ENCODE measurements around the gene TELO2. TPM values are rescaled to one million over a fixed set of nuclear protein-coding genes. Genes with fewer than 3 reads are reported as not detected.

The TELO2 gene
- total RNA-seq, 1 experiment from 2014 or later: 85.4 TPM

DNA sequence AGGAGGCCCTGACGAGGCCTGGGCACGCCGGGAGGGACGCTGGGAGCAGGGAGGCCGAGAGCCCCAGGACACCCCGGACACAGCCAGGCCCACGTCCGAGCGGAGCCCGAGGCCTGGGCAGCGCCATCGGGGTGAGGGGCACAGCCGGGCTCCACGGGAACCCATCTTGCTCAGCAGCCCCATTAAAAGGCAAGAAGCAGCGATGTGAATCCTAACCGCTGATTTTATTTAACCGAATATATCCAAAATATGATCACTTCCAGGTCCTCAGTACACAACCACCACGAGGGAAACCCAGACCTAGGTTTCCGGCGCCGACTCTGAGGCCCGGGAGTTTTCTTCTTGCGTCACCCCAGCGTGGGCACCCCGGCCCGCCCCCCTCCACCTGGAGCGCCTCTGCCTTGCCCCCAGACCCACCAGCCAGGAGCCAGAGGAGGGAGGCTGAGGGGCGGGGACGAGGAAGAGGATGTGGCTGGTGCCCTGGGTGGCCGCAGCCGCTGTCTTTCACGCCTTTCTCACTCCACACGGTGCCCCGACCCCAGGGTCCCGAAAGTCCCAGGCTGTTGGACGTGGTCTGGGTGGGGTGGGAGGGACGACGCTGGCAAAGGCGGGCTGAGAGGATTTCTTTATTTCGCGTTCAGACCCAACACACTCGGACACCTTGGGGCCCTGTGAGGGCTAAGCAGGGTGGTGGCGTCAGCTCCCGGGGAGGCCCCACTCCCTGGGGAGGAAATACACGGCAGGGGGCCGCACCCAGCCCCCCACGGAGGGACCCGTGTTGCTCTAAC lies 48.2 kb upstream of the TELO2 start:
- Mint-ChIP-seq H3K27me3 (ENCODE audit: unreplicated experiment) (no peaks in the 10 kb centered on the region), H3K9me3 (ENCODE audit: low read depth, unreplicated experiment) (no peaks in the 10 kb centered on the region), H3K4me1 (ENCODE audit: low read depth, unreplicated experiment) (no peaks in the 10 kb centered on the region), H3K36me3 (ENCODE audit: insufficient read depth, unreplicated experiment) (peaks cover 20% of the 10 kb centered on the region), H3K27ac (ENCODE audit: unreplicated experiment) (no peak overlapping the region), H3K4me3 (ENCODE audit: low read depth, unreplicated experiment) (no peak overlapping the region)
- CTCF ChIA-PET: interaction anchor here (0.5 to 0.8 kb wide), 2 partner anchors 9 to 77 kb away, joined by 4 read pairs; no protein-coding TSS in a partner anchor
- BruUV-seq (replicated peaks): no TSS peak
- intact Hi-C loops (cut with micrococcal nuclease; ENCODE audit: unreplicated experiment): no loop called here
- no peak for DNase-seq
- TF ChIP-seq, protein P1, sequence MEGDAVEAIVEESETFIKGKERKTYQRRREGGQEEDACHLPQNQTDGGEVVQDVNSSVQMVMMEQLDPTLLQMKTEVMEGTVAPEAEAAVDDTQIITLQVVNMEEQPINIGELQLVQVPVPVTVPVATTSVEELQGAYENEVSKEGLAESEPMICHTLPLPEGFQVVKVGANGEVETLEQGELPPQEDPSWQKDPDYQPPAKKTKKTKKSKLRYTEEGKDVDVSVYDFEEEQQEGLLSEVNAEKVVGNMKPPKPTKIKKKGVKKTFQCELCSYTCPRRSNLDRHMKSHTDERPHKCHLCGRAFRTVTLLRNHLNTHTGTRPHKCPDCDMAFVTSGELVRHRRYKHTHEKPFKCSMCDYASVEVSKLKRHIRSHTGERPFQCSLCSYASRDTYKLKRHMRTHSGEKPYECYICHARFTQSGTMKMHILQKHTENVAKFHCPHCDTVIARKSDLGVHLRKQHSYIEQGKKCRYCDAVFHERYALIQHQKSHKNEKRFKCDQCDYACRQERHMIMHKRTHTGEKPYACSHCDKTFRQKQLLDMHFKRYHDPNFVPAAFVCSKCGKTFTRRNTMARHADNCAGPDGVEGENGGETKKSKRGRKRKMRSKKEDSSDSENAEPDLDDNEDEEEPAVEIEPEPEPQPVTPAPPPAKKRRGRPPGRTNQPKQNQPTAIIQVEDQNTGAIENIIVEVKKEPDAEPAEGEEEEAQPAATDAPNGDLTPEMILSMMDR (IDR thresholded peaks at IDR 0.05; ENCODE audit: unreplicated experiment): no peak

DNA sequence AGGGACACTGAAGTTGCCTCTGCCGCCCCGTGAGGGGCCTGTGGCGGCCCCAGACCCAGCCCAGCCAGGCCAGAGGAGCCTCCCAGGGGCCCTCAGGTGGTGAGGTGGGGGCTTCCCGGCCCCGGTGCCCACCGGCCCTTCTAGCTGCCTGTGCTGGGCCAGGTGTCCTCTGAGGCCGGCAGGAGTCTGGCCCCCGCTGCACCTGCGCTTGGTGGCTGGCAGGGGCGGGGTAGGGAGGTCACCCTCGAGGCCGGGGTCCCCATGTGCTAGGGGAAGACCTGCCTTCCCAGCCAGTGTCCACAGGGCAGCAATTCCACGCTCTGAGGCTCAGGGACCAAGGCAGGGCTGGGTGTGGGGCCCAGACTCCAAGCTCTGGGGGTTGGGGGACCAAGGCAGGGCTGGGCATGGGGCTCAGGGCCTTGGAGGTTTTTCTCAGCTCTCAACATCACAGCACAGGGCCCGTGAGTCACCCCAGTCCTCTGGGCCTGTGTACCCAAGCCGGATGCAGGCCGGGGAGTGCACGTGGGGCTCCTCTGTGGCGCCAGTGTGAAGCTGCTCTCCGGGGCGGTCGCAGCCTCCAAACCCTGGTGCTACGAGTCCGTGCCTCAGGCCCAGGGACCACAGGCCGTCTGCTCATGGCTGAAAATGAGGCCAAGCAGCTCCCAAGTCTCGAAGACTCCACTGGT lies 47.5 kb upstream of the TELO2 start:
- TF ChIP-seq, protein P1 (IDR thresholded peaks at IDR 0.05; ENCODE audit: unreplicated experiment): no peak
- H3K4me1 Mint-ChIP-seq (ENCODE audit: low read depth, unreplicated experiment): no peaks in the 10 kb centered on the region
- BruUV-seq (replicated peaks): TSS peak; percentile 49
- peaks cover 28% of the 10 kb centered on the region for H3K36me3 Mint-ChIP-seq (ENCODE audit: insufficient read depth, unreplicated experiment)
- H3K4me3 Mint-ChIP-seq (ENCODE audit: low read depth, unreplicated experiment): no peak overlapping the region
- H3K27me3 Mint-ChIP-seq (ENCODE audit: unreplicated experiment): no peaks in the 10 kb centered on the region
- CTCF ChIA-PET: no interaction called here
- H3K9me3 Mint-ChIP-seq (ENCODE audit: low read depth, unreplicated experiment): no peaks in the 10 kb centered on the region
- no peak for DNase-seq
- H3K27ac Mint-ChIP-seq (ENCODE audit: unreplicated experiment): no peak overlapping the region
- intact Hi-C loops (cut with micrococcal nuclease; ENCODE audit: unreplicated experiment): no loop called here

DNA sequence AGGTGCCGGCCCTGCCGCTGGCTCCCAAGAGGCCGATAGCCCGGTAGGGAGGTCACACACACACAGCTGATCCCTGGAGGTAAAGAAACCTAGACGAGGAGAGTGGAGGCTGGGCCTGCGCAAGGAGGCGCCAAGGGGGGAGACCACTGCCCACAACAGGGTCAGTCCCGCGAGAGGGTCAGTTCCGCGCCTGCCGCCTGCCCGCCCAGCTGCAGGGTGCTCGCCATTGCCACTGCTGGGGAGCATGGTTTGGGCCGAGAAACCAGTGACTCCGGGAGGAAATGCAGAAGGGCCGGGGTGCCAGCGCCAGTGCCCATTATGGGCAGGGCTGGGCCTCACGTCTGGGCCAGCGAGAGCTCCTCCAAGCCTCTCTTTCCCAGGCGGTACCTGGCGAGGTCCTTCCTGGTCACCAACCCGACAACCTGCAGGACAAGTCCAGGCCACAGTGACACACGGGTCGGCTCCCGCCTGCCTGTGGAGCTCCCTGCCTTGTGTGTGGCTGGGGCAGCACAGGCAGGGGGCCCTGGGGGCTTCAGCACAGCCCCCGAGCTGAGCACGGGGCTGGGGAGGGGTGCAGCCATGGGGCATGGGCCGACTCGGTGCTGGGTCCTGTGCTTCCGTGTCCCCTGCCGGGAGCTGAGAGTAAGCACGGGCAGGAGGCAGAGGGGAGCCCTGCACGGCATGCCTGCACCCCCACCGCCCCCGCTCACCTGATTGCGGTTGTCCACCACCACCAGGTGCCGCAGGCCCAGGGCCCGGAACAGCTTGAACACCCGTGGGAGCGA lies 46.7 kb upstream of the TELO2 start:
- CTCF ChIA-PET: no interaction called here
- Mint-ChIP-seq H3K4me3 (ENCODE audit: low read depth, unreplicated experiment) (no peak overlapping the region), H3K4me1 (ENCODE audit: low read depth, unreplicated experiment) (no peaks in the 10 kb centered on the region), H3K9me3 (ENCODE audit: low read depth, unreplicated experiment) (no peaks in the 10 kb centered on the region), H3K27me3 (ENCODE audit: unreplicated experiment) (no peaks in the 10 kb centered on the region), H3K27ac (ENCODE audit: unreplicated experiment) (no peak overlapping the region), H3K36me3 (ENCODE audit: insufficient read depth, unreplicated experiment) (peaks cover 33% of the 10 kb centered on the region)
- TF ChIP-seq, protein P1 (IDR thresholded peaks at IDR 0.05; ENCODE audit: unreplicated experiment): no peak
- no peak for DNase-seq
- intact Hi-C loops (cut with micrococcal nuclease; ENCODE audit: unreplicated experiment): no loop called here
- BruUV-seq (replicated peaks): no TSS peak

DNA sequence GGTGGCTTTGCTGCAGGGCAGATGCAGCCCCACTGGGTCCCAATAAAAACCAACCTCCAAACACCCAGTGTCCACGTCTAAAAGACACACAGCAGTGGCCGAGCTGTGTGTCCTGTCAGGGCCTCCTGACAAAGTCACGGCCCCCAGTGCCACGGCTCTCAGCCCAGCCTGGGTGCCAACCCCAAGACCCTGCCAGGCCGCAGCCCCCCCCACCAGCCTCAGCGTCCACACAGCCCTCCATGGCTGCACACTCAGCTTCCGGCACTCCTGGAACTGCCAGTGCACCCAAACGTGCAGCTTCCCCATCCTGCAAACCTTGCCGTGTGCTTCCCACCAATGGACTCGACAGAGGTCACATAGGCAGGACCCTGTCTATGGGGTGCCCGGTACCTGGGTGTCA lies 45.2 kb upstream of the TELO2 start:
- H3K9me3 Mint-ChIP-seq (ENCODE audit: low read depth, unreplicated experiment): no peaks in the 10 kb centered on the region
- BruUV-seq (replicated peaks): no TSS peak
- intact Hi-C loops (cut with micrococcal nuclease; ENCODE audit: unreplicated experiment): no loop called here
- no peak overlapping the region for H3K27ac Mint-ChIP-seq (ENCODE audit: unreplicated experiment)
- no peak for DNase-seq
- TF ChIP-seq, protein P1 (IDR thresholded peaks at IDR 0.05; ENCODE audit: unreplicated experiment): no peak
- CTCF ChIA-PET: interaction anchor here (1.2 to 1.5 kb wide), 2 partner anchors 10 to 27 kb away, joined by 3 to 4 read pairs; partner anchors contain the start of gene UQCC4
- no peaks in the 10 kb centered on the region for H3K27me3 Mint-ChIP-seq (ENCODE audit: unreplicated experiment)
- peaks cover 45% of the 10 kb centered on the region for H3K36me3 Mint-ChIP-seq (ENCODE audit: insufficient read depth, unreplicated experiment)
- H3K4me1 Mint-ChIP-seq (ENCODE audit: low read depth, unreplicated experiment): no peaks in the 10 kb centered on the region
- H3K4me3 Mint-ChIP-seq (ENCODE audit: low read depth, unreplicated experiment): no peak overlapping the region
